Chondrocyte (in vitro differentiated cells): ENCODE measurements around the gene DDX10. TPM values are rescaled to one million over a fixed set of nuclear protein-coding genes. Genes with fewer than 3 reads are reported as not detected.

Source experiments
- DNase-seq: peaks from one replicate; pipeline ENCODE4 v3.0.0; 2021; ENCODE audit warnings: mixed read lengths, low spot score
- H3K27ac Mint-ChIP-seq: one replicate; pipeline ENCODE4 v1.8.0; 2021; ENCODE audit warnings: mild to moderate bottlenecking, moderate library complexity, mixed read lengths; ENCODE audit not compliant: unreplicated experiment
- H3K27me3 Mint-ChIP-seq: 2 replicates; pipeline ENCODE4 v1.8.0; 2021; ENCODE audit warnings: low read depth, mixed read lengths
- H3K36me3 Mint-ChIP-seq: 2 replicates; pipeline ENCODE4 v1.8.0; 2021; ENCODE audit warnings: low read depth, mixed read lengths
- H3K4me1 Mint-ChIP-seq: 2 replicates; pipeline ENCODE4 v1.8.0; 2021; ENCODE audit warnings: low read depth, mild to moderate bottlenecking, mixed read lengths
- H3K4me3 Mint-ChIP-seq: one replicate; pipeline ENCODE4 v1.8.0; 2021; ENCODE audit warnings: mild to moderate bottlenecking, moderate library complexity, mixed read lengths; ENCODE audit not compliant: unreplicated experiment
- H3K9me3 Mint-ChIP-seq: 2 replicates; pipeline ENCODE4 v1.8.0; 2021; ENCODE audit warnings: low read depth, mixed read lengths
- CTCF ChIP-seq: fragments of 200-600 bp; sonication (generic); IDR thresholded peaks from 2 replicates; pipeline ENCODE4 v1.5.0; 2021; ENCODE audit warnings: antibody characterized with exemption, mild to moderate bottlenecking, moderate library complexity
- total RNA-seq: library from RNA; stranded (reverse); gene quantifications from 3 replicates; pipeline ENCODE4 v1.2.1, GENCODE V29; 2021

The DDX10 gene
- total RNA-seq, 1 donor from 2014 or later = 25.3 TPM

GRCh38 chr11:108804511-108804910, 139.6 kb downstream of the DDX10 start:
- DNase-seq = no peak
- Mint-ChIP-seq H3K9me3 (no peaks in the 10 kb centered on the region), H3K36me3 (peaks cover 1% of the 10 kb centered on the region), H3K27me3 (no peaks in the 10 kb centered on the region), H3K27ac (no peak overlapping the region), H3K4me3 (no peak overlapping the region), H3K4me1 (peaks cover 19% of the 10 kb centered on the region)
- no peak for TF ChIP-seq CTCF

- TF ChIP-seq CTCF = no peak
Observed at GRCh38 chr11:108805030-108805429, 140.2 kb downstream of the DDX10 start.

DNA sequence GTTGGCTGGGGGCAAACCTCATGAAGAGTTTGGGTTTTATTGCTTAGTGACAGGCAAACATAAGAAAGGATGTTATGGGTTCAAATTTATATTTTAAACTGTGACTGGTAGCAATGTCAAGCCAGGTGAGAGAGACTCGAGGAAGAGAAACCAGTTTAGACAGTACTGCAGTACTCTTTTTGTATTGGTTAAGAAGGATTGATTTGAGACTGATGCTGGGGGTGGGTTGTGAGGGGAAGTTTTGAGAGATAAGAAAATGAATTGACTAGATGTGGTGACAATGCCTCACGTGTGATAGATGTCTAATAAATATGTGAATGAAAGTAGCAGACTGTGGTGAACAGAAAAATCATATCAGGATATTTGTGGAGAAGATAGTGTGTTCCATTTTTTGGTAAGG, 142.4 kb downstream of the DDX10 start:
- no peaks in the 10 kb centered on the region for H3K9me3 Mint-ChIP-seq
- no peak for DNase-seq
- H3K4me3 Mint-ChIP-seq = no peak overlapping the region
- TF ChIP-seq CTCF = no peak
- H3K36me3 Mint-ChIP-seq = no peaks in the 10 kb centered on the region
- no peak overlapping the region for H3K27ac Mint-ChIP-seq
- peaks cover 17% of the 10 kb centered on the region for H3K4me1 Mint-ChIP-seq
- no peaks in the 10 kb centered on the region for H3K27me3 Mint-ChIP-seq

More at GRCh38 chr11:108805030-108805429, 140.2 kb downstream of the DDX10 start:
- no peak for DNase-seq
- H3K4me3 Mint-ChIP-seq = no peak overlapping the region
- H3K9me3 Mint-ChIP-seq = no peaks in the 10 kb centered on the region
- H3K27me3 Mint-ChIP-seq = no peaks in the 10 kb centered on the region
- peaks cover 17% of the 10 kb centered on the region for H3K4me1 Mint-ChIP-seq
- no peaks in the 10 kb centered on the region for H3K36me3 Mint-ChIP-seq
- H3K27ac Mint-ChIP-seq = no peak overlapping the region

GRCh38 chr11:108813086-108813485, 148.2 kb downstream of the DDX10 start:
- Mint-ChIP-seq H3K9me3 (no peaks in the 10 kb centered on the region), H3K36me3 (no peaks in the 10 kb centered on the region), H3K27ac (no peak overlapping the region), H3K27me3 (no peaks in the 10 kb centered on the region), H3K4me1 (peaks cover 8% of the 10 kb centered on the region), H3K4me3 (no peak overlapping the region)
- TF ChIP-seq CTCF = no peak
- DNase-seq = no peak

DNA sequence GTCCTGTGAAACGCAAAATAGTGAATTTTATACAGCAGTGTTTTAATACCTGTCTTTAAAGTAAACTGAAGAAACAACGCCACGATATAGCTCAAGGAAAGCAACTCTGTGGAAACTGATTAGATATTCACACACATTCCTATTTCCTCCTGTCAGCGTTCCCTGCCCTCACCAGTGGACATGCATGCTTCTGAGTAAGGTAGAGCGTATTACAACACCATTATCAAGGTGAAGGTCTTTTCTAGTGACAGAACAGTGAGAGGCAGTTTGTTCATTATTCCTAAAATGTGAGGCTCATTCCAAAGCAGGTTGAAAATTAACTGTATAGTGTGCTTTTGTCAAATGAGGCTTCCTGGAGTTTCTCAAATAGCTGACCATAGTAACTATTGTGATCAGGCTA, 153.1 kb downstream of the DDX10 start:
- TF ChIP-seq CTCF = no peak
- Mint-ChIP-seq H3K4me1 (peaks cover 29% of the 10 kb centered on the region), H3K9me3 (no peaks in the 10 kb centered on the region), H3K36me3 (no peaks in the 10 kb centered on the region), H3K27ac (no peak overlapping the region), H3K27me3 (no peaks in the 10 kb centered on the region), H3K4me3 (no peak overlapping the region)
- DNase-seq = no peak
